ENCODE results near the gene FOXP2.

DNA sequence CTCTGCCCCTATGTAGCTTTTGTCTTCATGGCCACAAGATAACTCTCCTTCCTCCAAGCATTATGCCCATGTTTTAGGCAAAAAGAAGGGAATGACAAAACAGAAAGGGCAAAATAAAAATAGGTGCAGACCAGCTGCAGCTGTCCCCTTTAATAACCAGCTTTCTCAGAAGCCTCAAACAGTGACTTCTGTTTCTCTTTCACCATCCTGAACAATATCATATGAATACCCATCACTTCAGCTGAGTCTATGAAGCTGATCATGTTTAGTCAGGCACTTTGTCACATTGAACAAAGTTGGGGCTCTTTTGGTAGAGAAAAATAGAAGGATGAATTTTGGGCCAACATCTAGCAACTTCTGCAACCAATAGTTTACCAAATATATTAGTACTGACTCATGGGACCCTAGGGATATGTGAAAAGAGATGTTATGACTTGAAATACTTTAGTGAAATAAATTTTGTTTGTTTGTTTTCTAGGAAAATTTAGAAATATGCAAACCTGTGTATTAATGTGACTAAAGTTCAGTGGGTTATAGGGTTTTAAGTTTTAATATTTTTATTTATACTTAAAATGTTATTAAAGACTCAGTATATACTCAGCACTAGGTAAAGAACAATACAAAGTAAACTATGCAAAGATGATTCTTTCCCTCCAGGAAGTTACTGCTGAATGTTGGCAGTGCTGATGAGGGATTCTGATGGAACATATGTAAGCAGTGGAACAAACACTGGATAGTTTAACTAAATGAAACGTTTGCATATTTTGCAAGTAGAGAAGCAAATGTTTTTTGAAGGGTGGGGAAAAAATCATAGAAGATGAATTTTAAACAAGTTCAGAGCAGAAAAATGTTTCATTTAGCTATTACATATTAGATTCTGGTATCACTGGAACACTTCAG is 133.7 kb downstream of the FOXP2 start:
- TF ChIP-seq CTCF (IDR thresholded peaks at IDR 0.05) (no peak), EP300 (IDR thresholded peaks at IDR 0.05) (no peak)

Measured in ovary (tissue), 3 donors.